H1 (cell line): ENCODE measurements around the gene PCDHGA8. TPM values are rescaled to one million over a fixed set of nuclear protein-coding genes. Genes with fewer than 3 reads are reported as not detected.

Source experiments
- BRCA1 ChIP-seq: IDR thresholded peaks from 2 replicates; pipeline ENCODE4 v1.6.1; 2012; ENCODE audit warnings: low read depth, low read length, improper control_type of control experiment
- PHF8 ChIP-seq: fragments of 200-600 bp; sonication (generic); conservative IDR thresholded peaks from 2 replicates; pipeline ENCODE4 v1.7.1; 2012; ENCODE audit warnings: low read depth, mild to moderate bottlenecking, inconsistent platforms, low read length, moderate library complexity
- RFX5 ChIP-seq: IDR thresholded peaks from 2 replicates; pipeline ENCODE4 v1.6.1; 2011; ENCODE audit warnings: low read depth, low read length, improper control_type of control experiment, borderline replicate concordance
- polyA plus RNA-seq, 7 experiments: library from polyadenylated mRNA; depleted of rRNA in 3 of 7; stranded (reverse) in 5 of 7; unstranded in 2 of 7; fragments of >200 nt in 5 of 7; fragments of 200-250 nt in 2 of 7; gene quantifications; 1 replicate in 5 of 7; 2 replicates in 1 of 7; 4 replicates in 1 of 7; pipeline versions ENCODE4 v1.2.1 to v1.2.3, GENCODE V29; 2011 to 2013; ENCODE audit warnings: missing spikeins in 2 of 7, mixed read lengths in 2 of 7
- total RNA-seq: library from RNA; stranded (reverse); fragmentation: NEBNext Ultra II Directional; extraction: Animal tissue kit (Norgen Biotek cat#: 25700); gene quantifications from 2 replicates; pipeline ENCODE4 v1.2.1, GENCODE V29; 2021

PCDHGA8 gene
- total and polyA plus RNA-seq, 2 of the 8 experiments (the other 6 are each of a cell fraction or from before 2014, with no cell fraction given), result 0.79 to 1.4 TPM

GRCh38 chr5:141382469-141383294 lies 9.8 kb upstream of the PCDHGA8 start, which contains the start of gene PCDHGA7 (continued):
- TF ChIP-seq PHF8 (no peak), RFX5 (no peak), BRCA1 (no peak)
